NCI-H1092 treated with DMSO at 0.1 percent for 48 hours (cell line): Measurements from ENCODE around the gene PELI3.

Experiments used
- DNase-seq: peaks from one replicate; lab custom pipeline; 2025; lab: John Stamatoyannopoulos, UW

PELI3 gene

GRCh38 chr11:66475349-66476172 lies 8.9 kb downstream of the PELI3 start:
- no peak for DNase-seq

- no peak for DNase-seq
Measured at GRCh38 chr11:66476173-66476840, 9.6 kb downstream of the PELI3 start.

- DNase-seq = no peak
Measured at GRCh38 chr11:66476841-66477251, 10.1 kb downstream of the PELI3 start.

- DNase-seq = no peak
Measured at GRCh38 chr11:66477263-66478201, 10.8 kb downstream of the PELI3 start.

- DNase-seq = peak; percentile 28
Measured at GRCh38 chr11:66478729-66479393, 12.2 kb downstream of the PELI3 start.

GRCh38 chr11:66479394-66480116 lies 12.8 kb downstream of the PELI3 start:
- peak; percentile 32 for DNase-seq

GRCh38 chr11:66480117-66480938 lies 13.6 kb downstream of the PELI3 start, which contains the start of gene DPP3:
TSS of gene DPP3 (plus strand) at chr11:66480434. CDS start at chr11:66482201, 1,767 bp downstream.
- DNase-seq = peak; percentile 99

GRCh38 chr11:66484806-66485380 lies 18.2 kb downstream of the PELI3 start:
- DNase-seq = no peak

- DNase-seq = no peak
Measured at GRCh38 chr11:66488957-66489356, 22.3 kb downstream of the PELI3 start.

- DNase-seq = peak; percentile 58
Measured at GRCh38 chr11:66489636-66490035, 22.9 kb downstream of the PELI3 start.

- no peak for DNase-seq
Measured at GRCh38 chr11:66491315-66491935, 24.7 kb downstream of the PELI3 start.

- DNase-seq = peak; percentile 9
Measured at GRCh38 chr11:66492161-66492865, 25.6 kb downstream of the PELI3 start.

GRCh38 chr11:66493130-66493529 lies 26.4 kb downstream of the PELI3 start:
- DNase-seq = no peak

GRCh38 chr11:66494458-66494857 lies 27.8 kb downstream of the PELI3 start:
- no peak for DNase-seq

GRCh38 chr11:66494935-66495334 lies 28.2 kb downstream of the PELI3 start:
- DNase-seq = no peak

GRCh38 chr11:66495401-66495854 lies 28.7 kb downstream of the PELI3 start:
- no peak for DNase-seq

- DNase-seq = no peak
Measured at GRCh38 chr11:66497206-66497605, 30.5 kb downstream of the PELI3 start.

GRCh38 chr11:66498506-66498905 lies 31.8 kb downstream of the PELI3 start:
- DNase-seq = no peak
